IMR-90 (cell line): ENCODE measurements around the gene ELK3.

Source experiments
- CEBPB ChIP-seq: IDR thresholded peaks from 2 replicates; pipeline ENCODE4 v1.6.1; 2012; ENCODE audit warnings: low read depth, low read length, improper control_type of control experiment
- CHD1 ChIP-seq: IDR thresholded peaks from 2 replicates; pipeline ENCODE4 v1.6.1; 2012; ENCODE audit warnings: low read depth, low read length, improper control_type of control experiment
- CTCF ChIP-seq: conservative IDR thresholded peaks from 2 replicates; pipeline ENCODE4 v1.5.1; 2012; ENCODE audit warnings: mild to moderate bottlenecking, low read depth, low read length, improper control_type of control experiment
- FOS ChIP-seq: fragments of 150-350 bp; IDR thresholded peaks from 2 replicates; pipeline ENCODE4 v1.6.1; 2016; ENCODE audit warnings: low read depth, low read length
- MAFK ChIP-seq: IDR thresholded peaks from 2 replicates; pipeline ENCODE4 v1.6.1; 2012; ENCODE audit warnings: low read depth, low read length, improper control_type of control experiment
- MAZ ChIP-seq: IDR thresholded peaks from 2 replicates; pipeline ENCODE4 v1.6.1; 2012; ENCODE audit warnings: low read depth, mild to moderate bottlenecking, low read length, improper control_type of control experiment, moderate library complexity, borderline replicate concordance
- MXI1 ChIP-seq: IDR thresholded peaks from 2 replicates; pipeline ENCODE4 v1.6.1; 2012; ENCODE audit warnings: low read depth, mild to moderate bottlenecking, low read length, moderate library complexity, borderline replicate concordance
- POLR2A ChIP-seq: IDR thresholded peaks from 2 replicates; pipeline ENCODE4 v1.6.1; 2012; ENCODE audit warnings: mild to moderate bottlenecking, low read depth, low read length
- RFX5 ChIP-seq: IDR thresholded peaks from 2 replicates; pipeline ENCODE4 v1.8.0; 2012; ENCODE audit warnings: low read depth, mild to moderate bottlenecking, low read length, moderate library complexity
- SMC3 ChIP-seq: fragments of 150-350 bp; IDR thresholded peaks from 2 replicates; pipeline ENCODE4 v1.6.1; 2016; ENCODE audit warnings: low read depth, mild to moderate bottlenecking, antibody characterized with exemption, low read length, moderate library complexity
- USF2 ChIP-seq: fragments of 150-350 bp; IDR thresholded peaks from 2 replicates; pipeline ENCODE4 v1.6.1; 2017; ENCODE audit warnings: mild to moderate bottlenecking, antibody characterized with exemption, low read length, low read depth
- TF ChIP-seq, protein P1 (sequence below): fragments of 150-350 bp; IDR thresholded peaks from 2 replicates; pipeline ENCODE4 v1.6.1; 2016; ENCODE audit warnings: low read depth, mild to moderate bottlenecking, low read length, moderate library complexity, borderline replicate concordance

DNA sequence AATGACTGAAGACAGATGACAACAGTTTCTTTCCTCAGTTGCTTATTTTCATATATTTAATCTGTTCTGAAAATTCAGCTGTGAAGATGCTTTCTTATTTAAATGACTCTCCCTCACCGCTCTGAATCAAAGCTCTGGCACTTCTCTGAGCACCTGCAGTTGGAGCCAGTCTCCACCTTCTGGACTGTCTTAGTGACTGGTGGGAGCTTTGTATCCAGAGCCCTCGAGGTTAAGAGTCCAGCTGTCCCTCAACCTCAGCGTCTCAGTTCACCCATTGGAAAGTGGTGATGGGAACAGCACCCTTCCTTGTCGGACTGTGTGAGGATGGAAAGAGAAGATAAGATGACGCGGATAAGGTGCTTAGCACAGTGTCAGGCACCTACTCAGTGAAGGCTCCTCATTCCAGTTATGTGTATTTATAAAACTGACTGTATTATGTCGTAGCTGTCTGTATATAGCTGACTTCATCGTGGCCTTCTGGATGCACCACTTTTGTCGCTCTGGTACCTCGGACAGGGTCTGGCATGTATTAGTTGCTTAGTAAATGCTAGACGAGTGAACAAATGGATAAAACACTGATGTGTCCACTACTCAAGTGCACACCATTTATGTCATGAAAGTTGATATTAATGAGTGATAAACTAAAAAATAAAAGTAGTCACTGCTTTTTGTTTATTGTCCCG, 34.5 kb downstream of the ELK3 start:
- no peak for TF ChIP-seq POLR2A
- TF ChIP-seq CTCF, result no peak
- TF ChIP-seq SMC3, result no peak
- TF ChIP-seq, protein P1, sequence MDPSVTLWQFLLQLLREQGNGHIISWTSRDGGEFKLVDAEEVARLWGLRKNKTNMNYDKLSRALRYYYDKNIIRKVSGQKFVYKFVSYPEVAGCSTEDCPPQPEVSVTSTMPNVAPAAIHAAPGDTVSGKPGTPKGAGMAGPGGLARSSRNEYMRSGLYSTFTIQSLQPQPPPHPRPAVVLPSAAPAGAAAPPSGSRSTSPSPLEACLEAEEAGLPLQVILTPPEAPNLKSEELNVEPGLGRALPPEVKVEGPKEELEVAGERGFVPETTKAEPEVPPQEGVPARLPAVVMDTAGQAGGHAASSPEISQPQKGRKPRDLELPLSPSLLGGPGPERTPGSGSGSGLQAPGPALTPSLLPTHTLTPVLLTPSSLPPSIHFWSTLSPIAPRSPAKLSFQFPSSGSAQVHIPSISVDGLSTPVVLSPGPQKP, result no peak
- TF ChIP-seq CHD1, result no peak
- TF ChIP-seq MAZ, result no peak
- TF ChIP-seq USF2, result no peak
- TF ChIP-seq RFX5, result no peak
- TF ChIP-seq FOS, result no peak
- no peak for TF ChIP-seq CEBPB
- TF ChIP-seq MXI1, result no peak
- no peak for TF ChIP-seq MAFK
